Transverse colon (tissue), 3 donors: ENCODE results near the gene SLC2A9.

Source experiments
- CTCF ChIP-seq, 5 experiments: fragments of 200-600 bp in 3 of 5; fragments of 450-650 bp in 2 of 5; sonication (generic) in 3 of 5; IDR thresholded peaks; 1 replicate in 2 of 5; 2 replicates in 3 of 5; pipeline ENCODE4 v1.5.1; 2016 to 2017; ENCODE audit warnings: antibody characterized with exemption in 5 of 5, inconsistent platforms in 3 of 5, mild to moderate bottlenecking in 2 of 5, moderate library complexity in 1 of 5
- POLR2A ChIP-seq: fragments of 450-650 bp; IDR thresholded peaks from one replicate; pipeline ENCODE4 v1.6.1; 2016; ENCODE audit warnings: antibody characterized with exemption, mild to moderate bottlenecking, moderate library complexity

- TF ChIP-seq CTCF (IDR thresholded peaks at IDR 0.05) (no peak), POLR2A (no peak)
Measured at GRCh38 chr4:10029403-10029802, 8.1 kb upstream of the SLC2A9 start.
